T-cell (primary cell): ENCODE results near the gene CACNA2D1. TPM values are rescaled to one million over a fixed set of nuclear protein-coding genes. Genes with fewer than 3 reads are reported as not detected.
A peak's percentile ranks its signal among the peaks of the same experiment; 100 is the strongest.

Source experiments
- ATAC-seq, 4 experiments: fragments of 200-7000 bp in 3 of 4; fragments of 150-1000 bp in 1 of 4; cut with Tn5 transposase; replicated peaks in 1 of 4; 1 replicate in 3 of 4; 2 replicates in 1 of 4; pipeline ENCODE4 v1.10.0; 2021; ENCODE audit warnings: moderate library complexity in 3 of 4, mild to moderate bottlenecking in 2 of 4, moderate number of reproducible peaks in 1 of 4
- CTCF ChIA-PET, 2 donors: fragments of 300-600 bp; sonication (Branson Sonifier 250); formaldehyde crosslinking; loops; one replicate each; lab custom pipeline; 2022; ENCODE audit warnings: antibody characterized with exemption in 2 of 2; lab: Charles Lee
- POLR2A ChIA-PET, 2 donors: fragments of 300-600 bp; sonication (Branson Sonifier 250); formaldehyde crosslinking; loops; one replicate each; lab custom pipeline; 2022; ENCODE audit warnings: antibody characterized with exemption in 2 of 2; lab: Charles Lee
- DNase-seq, 35 experiments: peaks; one replicate each; pipeline versions ENCODE4 v3.0.0 to v3.0.0-alpha.2; 2013 to 2023
- H3K27ac ChIP-seq: one replicate; pipeline ENCODE4 v1.5.1; 2013; ENCODE audit warnings: low read length
- H3K27me3 ChIP-seq, 2 experiments: replicated peaks in 1 of 2; 1 replicate in 1 of 2; 2 replicates in 1 of 2; pipeline versions ENCODE4 v1.6.1 to v1.7.0; 2013; ENCODE audit warnings: low read length in 1 of 2, mixed read lengths in 1 of 2; ENCODE audit not compliant: control insufficient read depth in 2 of 2, insufficient read depth in 2 of 2; ENCODE audit errors: extremely low read depth in 1 of 2
- H3K36me3 ChIP-seq, 2 donors: 1 replicate in 1 of 2; 2 replicates in 1 of 2; pipeline versions ENCODE4 v1.6.1 to v1.7.0; 2013; ENCODE audit warnings: low read length in 1 of 2; ENCODE audit not compliant: control insufficient read depth in 2 of 2, insufficient read depth in 1 of 2; ENCODE audit errors: extremely low read depth in 1 of 2
- H3K4me1 ChIP-seq, 2 experiments: 1 replicate in 1 of 2; 2 replicates in 1 of 2; pipeline versions ENCODE4 v1.6.1 to v1.7.0; 2013; ENCODE audit warnings: low read length in 2 of 2, mixed read lengths in 1 of 2; ENCODE audit not compliant: insufficient read depth in 2 of 2, control insufficient read depth in 1 of 2; ENCODE audit errors: extremely low read depth in 1 of 2
- H3K4me3 ChIP-seq, 2 donors: 1 replicate in 1 of 2; 2 replicates in 1 of 2; pipeline versions ENCODE4 v1.5.1 to v1.7.0; 2013; ENCODE audit warnings: mild to moderate bottlenecking in 2 of 2, low read length in 1 of 2, moderate library complexity in 1 of 2; ENCODE audit not compliant: control insufficient read depth in 1 of 2; ENCODE audit errors: extremely low read depth in 1 of 2
- H3K9me3 ChIP-seq: 2 replicates; pipeline ENCODE4 v1.7.0; 2013
- H3K27ac Mint-ChIP-seq, 2 donors: one replicate each; pipeline ENCODE4 v1.8.0; 2020 to 2021; ENCODE audit warnings: mild to moderate bottlenecking in 2 of 2, mixed read lengths in 2 of 2
- H3K27me3 Mint-ChIP-seq, 2 donors: one replicate each; pipeline ENCODE4 v1.8.0; 2021 to 2022; ENCODE audit warnings: mixed read lengths in 2 of 2
- H3K36me3 Mint-ChIP-seq: one replicate; pipeline ENCODE4 v1.8.0; 2021; ENCODE audit warnings: mixed read lengths
- H3K4me1 Mint-ChIP-seq, 3 donors: one replicate each; pipeline ENCODE4 v1.8.0; 2020 to 2022; ENCODE audit warnings: mixed read lengths in 3 of 3, mild to moderate bottlenecking in 1 of 3
- H3K4me3 Mint-ChIP-seq, 3 donors: one replicate each; pipeline ENCODE4 v1.8.0; 2020 to 2022; ENCODE audit warnings: mild to moderate bottlenecking in 3 of 3, mixed read lengths in 3 of 3, moderate library complexity in 3 of 3
- H3K9me3 Mint-ChIP-seq, 3 donors: one replicate each; pipeline ENCODE4 v1.8.0; 2020 to 2022; ENCODE audit warnings: mixed read lengths in 3 of 3
- WGBS: methylation state at CpG from one replicate; pipeline ENCODE4 v1.1.5; 2013; ENCODE audit warnings: missing lambda C conversion rate; ENCODE audit not compliant: insufficient coverage; 5-methylcytosine and 5-hydroxymethylcytosine counted together
- total RNA-seq, 35 experiments: library from RNA in 6 of 35; stranded (reverse) in 6 of 35; fragments of 120-200 nt in 1 of 35; gene quantifications; one replicate each; pipeline versions ENCODE4 v1.2.1 to v1.2.4 and lab custom pipeline; 2013 to 2026

Gene CACNA2D1
- total RNA-seq, 5 donors from 2014 or later (not counting 1 experiment from before 2014, with no cell fraction given): 0.03 to 0.43 (median 0.35) TPM; not detected in 2

GRCh38 chr7:82044497-82045080 lies 399.0 kb downstream of the CACNA2D1 start:
- no peaks in the 10 kb centered on the region for H3K9me3 Mint-ChIP-seq
- no CpG with 5 or more reads among the region's 2 CpGs for WGBS
- no peaks in the 10 kb centered on the region for H3K36me3 Mint-ChIP-seq
- no peaks in the 10 kb centered on the region for H3K27me3 Mint-ChIP-seq
- DNase-seq: peak in 1 of 35 experiments; percentile 19
- POLR2A ChIA-PET: no interaction called here
- Histone ChIP-seq H3K9me3 (no peaks in the 10 kb centered on the region), H3K27ac (no peak overlapping the region), H3K27me3 (no peaks in the 10 kb centered on the region), H3K4me1 (no peaks in the 10 kb centered on the region), H3K36me3 (no peaks in the 10 kb centered on the region), H3K4me3 (no peak overlapping the region)
- H3K4me1 Mint-ChIP-seq: no peaks in the 10 kb centered on the region
- CTCF ChIA-PET: no interaction called here
- no peak overlapping the region for H3K4me3 Mint-ChIP-seq
- no peak overlapping the region for H3K27ac Mint-ChIP-seq
- ATAC-seq: no peak

DNA sequence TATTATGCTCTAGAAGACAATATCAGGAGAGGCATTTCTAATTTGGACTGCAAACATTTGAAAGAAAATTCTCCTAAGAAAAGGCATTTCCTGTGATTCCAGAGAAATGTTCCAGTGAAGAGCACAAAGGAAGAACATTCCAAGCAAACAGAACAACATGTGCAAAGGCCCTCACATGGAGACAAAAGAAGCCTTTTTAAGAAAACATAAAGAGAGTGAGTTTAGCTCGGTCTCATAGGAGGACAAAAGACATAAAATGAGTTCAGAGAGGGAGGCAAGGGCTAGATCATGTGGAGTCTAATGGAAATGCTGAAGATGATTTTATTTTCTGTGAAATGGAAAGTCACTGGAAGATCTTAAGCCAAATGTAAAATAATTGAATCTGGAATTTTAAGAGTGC lies 404.0 kb downstream of the CACNA2D1 start:
- H3K4me1 Mint-ChIP-seq: no peaks in the 10 kb centered on the region
- CTCF ChIA-PET: no interaction called here
- Histone ChIP-seq H3K27ac (no peak overlapping the region), H3K36me3 (no peaks in the 10 kb centered on the region), H3K4me1 (no peaks in the 10 kb centered on the region), H3K4me3 (no peak overlapping the region), H3K9me3 (no peaks in the 10 kb centered on the region), H3K27me3 (no peaks in the 10 kb centered on the region)
- H3K36me3 Mint-ChIP-seq: no peaks in the 10 kb centered on the region
- H3K27me3 Mint-ChIP-seq: no peaks in the 10 kb centered on the region
- WGBS: 90% methylated on average over 1 of the region's 1 CpG
- ATAC-seq: no peak
- H3K9me3 Mint-ChIP-seq: no peaks in the 10 kb centered on the region
- no peak for DNase-seq
- H3K27ac Mint-ChIP-seq: no peak overlapping the region
- H3K4me3 Mint-ChIP-seq: no peak overlapping the region
- POLR2A ChIA-PET: no interaction called here

DNA sequence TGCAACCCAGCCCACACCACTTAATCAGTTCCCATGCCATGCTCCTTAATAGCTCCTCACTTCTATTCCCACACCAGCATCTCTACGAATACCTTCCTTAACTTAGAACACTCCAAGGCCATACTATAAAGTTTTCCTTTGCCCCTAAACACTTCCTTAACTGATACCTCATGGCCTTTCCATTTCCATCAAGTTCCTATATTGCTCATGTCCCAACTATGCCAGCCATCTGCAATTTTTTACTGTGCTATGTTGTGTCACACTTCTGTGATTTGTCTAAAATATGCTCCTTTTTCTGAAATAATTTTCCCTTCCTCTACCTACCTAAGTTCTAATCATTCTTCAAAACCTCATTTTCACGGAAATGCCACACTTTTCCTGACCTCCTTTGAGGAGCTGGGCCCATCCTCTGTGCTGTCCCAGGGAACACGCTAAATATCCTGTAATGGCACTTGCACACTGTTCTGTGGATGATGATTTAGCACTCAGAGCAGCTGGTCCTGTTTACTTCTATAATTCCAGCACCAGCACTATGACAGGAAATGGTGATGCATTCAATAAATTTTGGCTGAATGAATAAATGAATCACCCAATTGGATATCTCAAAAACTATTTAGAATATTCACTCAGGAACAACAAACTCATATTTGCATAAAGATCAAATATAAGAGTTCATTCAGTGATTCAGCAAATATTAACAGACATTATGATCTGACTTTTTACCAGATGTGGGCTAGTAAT lies 407.3 kb downstream of the CACNA2D1 start:
- H3K27ac Mint-ChIP-seq: no peak overlapping the region
- H3K4me1 Mint-ChIP-seq: no peaks in the 10 kb centered on the region
- CTCF ChIA-PET: interaction anchor here in 1 of 2 donors (0.7 kb wide), 1 partner anchor 385 kb away, joined by 3 read pairs; no protein-coding TSS in a partner anchor
- no peaks in the 10 kb centered on the region for H3K36me3 ChIP-seq
- no peaks in the 10 kb centered on the region for H3K27me3 Mint-ChIP-seq
- no peaks in the 10 kb centered on the region for H3K27me3 ChIP-seq
- POLR2A ChIA-PET: no interaction called here
- H3K27ac ChIP-seq: no peak overlapping the region
- no peak overlapping the region for H3K4me3 ChIP-seq
- H3K9me3 ChIP-seq: no peaks in the 10 kb centered on the region
- no peaks in the 10 kb centered on the region for H3K36me3 Mint-ChIP-seq
- 54% methylated on average over 2 of the region's 3 CpGs for WGBS
- no peak for ATAC-seq
- H3K4me3 Mint-ChIP-seq: no peak overlapping the region
- H3K9me3 Mint-ChIP-seq: no peaks in the 10 kb centered on the region
- H3K4me1 ChIP-seq: no peaks in the 10 kb centered on the region
- no peak for DNase-seq

- Mint-ChIP-seq H3K4me3 (no peak overlapping the region), H3K9me3 (no peaks in the 10 kb centered on the region), H3K27me3 (no peaks in the 10 kb centered on the region), H3K4me1 (no peaks in the 10 kb centered on the region), H3K36me3 (no peaks in the 10 kb centered on the region), H3K27ac (no peak overlapping the region)
- Histone ChIP-seq H3K36me3 (no peaks in the 10 kb centered on the region), H3K9me3 (no peaks in the 10 kb centered on the region), H3K27ac (no peak overlapping the region), H3K27me3 (no peaks in the 10 kb centered on the region), H3K4me1 (no peaks in the 10 kb centered on the region), H3K4me3 (no peak overlapping the region)
- POLR2A ChIA-PET: no interaction called here
- no peak for ATAC-seq
- no peak for DNase-seq
- CTCF ChIA-PET: no interaction called here
- WGBS: no CpG with 5 or more reads among the region's 1 CpG
Measured at GRCh38 chr7:82035456-82035855, 408.1 kb downstream of the CACNA2D1 start.

- H3K36me3 Mint-ChIP-seq: no peaks in the 10 kb centered on the region
- WGBS: no CpG with 5 or more reads among the region's 3 CpGs
- H3K4me3 Mint-ChIP-seq: no peak overlapping the region
- Histone ChIP-seq H3K4me3 (no peak overlapping the region), H3K27me3 (no peaks in the 10 kb centered on the region), H3K36me3 (no peaks in the 10 kb centered on the region), H3K27ac (no peak overlapping the region), H3K4me1 (no peaks in the 10 kb centered on the region), H3K9me3 (no peaks in the 10 kb centered on the region)
- no peaks in the 10 kb centered on the region for H3K27me3 Mint-ChIP-seq
- no peak for ATAC-seq
- DNase-seq: no peak
- H3K4me1 Mint-ChIP-seq: no peaks in the 10 kb centered on the region
- CTCF ChIA-PET: interaction anchor here in 1 of 2 donors (0.5 kb wide), 1 partner anchor 11 kb away, joined by 3 read pairs; no protein-coding TSS in a partner anchor
- POLR2A ChIA-PET: no interaction called here
- H3K27ac Mint-ChIP-seq: no peak overlapping the region
- no peaks in the 10 kb centered on the region for H3K9me3 Mint-ChIP-seq
Measured at GRCh38 chr7:82032901-82033300, 410.7 kb downstream of the CACNA2D1 start.

GRCh38 chr7:82029236-82029913 lies 414.2 kb downstream of the CACNA2D1 start:
- Histone ChIP-seq H3K27ac (no peak overlapping the region), H3K9me3 (no peaks in the 10 kb centered on the region), H3K27me3 (no peaks in the 10 kb centered on the region), H3K36me3 (no peaks in the 10 kb centered on the region), H3K4me1 (no peaks in the 10 kb centered on the region), H3K4me3 (no peak overlapping the region)
- WGBS: no CpG with 5 or more reads among the region's 1 CpG
- CTCF ChIA-PET: no interaction called here
- no peak overlapping the region for H3K4me3 Mint-ChIP-seq
- no peak overlapping the region for H3K27ac Mint-ChIP-seq
- no peak for ATAC-seq
- no peak for DNase-seq
- H3K36me3 Mint-ChIP-seq: no peaks in the 10 kb centered on the region
- no peaks in the 10 kb centered on the region for H3K4me1 Mint-ChIP-seq
- no peaks in the 10 kb centered on the region for H3K27me3 Mint-ChIP-seq
- H3K9me3 Mint-ChIP-seq: peaks cover 0 to 5% (median 1%) of the 10 kb centered on the region in 3 donors
- POLR2A ChIA-PET: no interaction called here
